Stimulated activated naive B cell treated with anti-CD40 and anti-IgM and Interleukin-4, amounts not matched to agents 10 μg/mL and 1 μg/mL and 100 μg/mL, for 72 hours (primary cell): ENCODE measurements around the gene BANP.
A peak's percentile ranks its signal among the peaks of the same experiment; 100 is the strongest.

ENCODE experiments used
- ATAC-seq, 2 donors: fragments of 150-1000 bp; cut with Tn5 transposase; replicated peaks; 2 replicates each; pipeline ENCODE4 v1.10.0; 2021; ENCODE audit warnings: moderate library complexity in 1 of 2
- DNase-seq: peaks from one replicate; pipeline ENCODE4 v3.0.0; 2021
- H3K27ac Mint-ChIP-seq: one replicate; pipeline ENCODE4 v1.8.0; 2022; ENCODE audit warnings: mild to moderate bottlenecking, mixed read lengths
- H3K27me3 Mint-ChIP-seq, 2 donors: one replicate each; pipeline ENCODE4 v1.8.0; 2022; ENCODE audit warnings: mixed read lengths in 2 of 2
- H3K36me3 Mint-ChIP-seq, 2 donors: one replicate each; pipeline ENCODE4 v1.8.0; 2022; ENCODE audit warnings: mixed read lengths in 2 of 2, mild to moderate bottlenecking in 1 of 2
- H3K4me1 Mint-ChIP-seq, 2 donors: one replicate each; pipeline ENCODE4 v1.8.0; 2022; ENCODE audit warnings: mixed read lengths in 2 of 2, mild to moderate bottlenecking in 1 of 2
- H3K4me3 Mint-ChIP-seq, 2 donors: one replicate each; pipeline ENCODE4 v1.8.0; 2022; ENCODE audit warnings: mild to moderate bottlenecking in 2 of 2, mixed read lengths in 2 of 2, moderate library complexity in 1 of 2
- H3K9me3 Mint-ChIP-seq, 2 donors: one replicate each; pipeline ENCODE4 v1.8.0; 2022; ENCODE audit warnings: mixed read lengths in 2 of 2, mild to moderate bottlenecking in 1 of 2

BANP gene

DNA sequence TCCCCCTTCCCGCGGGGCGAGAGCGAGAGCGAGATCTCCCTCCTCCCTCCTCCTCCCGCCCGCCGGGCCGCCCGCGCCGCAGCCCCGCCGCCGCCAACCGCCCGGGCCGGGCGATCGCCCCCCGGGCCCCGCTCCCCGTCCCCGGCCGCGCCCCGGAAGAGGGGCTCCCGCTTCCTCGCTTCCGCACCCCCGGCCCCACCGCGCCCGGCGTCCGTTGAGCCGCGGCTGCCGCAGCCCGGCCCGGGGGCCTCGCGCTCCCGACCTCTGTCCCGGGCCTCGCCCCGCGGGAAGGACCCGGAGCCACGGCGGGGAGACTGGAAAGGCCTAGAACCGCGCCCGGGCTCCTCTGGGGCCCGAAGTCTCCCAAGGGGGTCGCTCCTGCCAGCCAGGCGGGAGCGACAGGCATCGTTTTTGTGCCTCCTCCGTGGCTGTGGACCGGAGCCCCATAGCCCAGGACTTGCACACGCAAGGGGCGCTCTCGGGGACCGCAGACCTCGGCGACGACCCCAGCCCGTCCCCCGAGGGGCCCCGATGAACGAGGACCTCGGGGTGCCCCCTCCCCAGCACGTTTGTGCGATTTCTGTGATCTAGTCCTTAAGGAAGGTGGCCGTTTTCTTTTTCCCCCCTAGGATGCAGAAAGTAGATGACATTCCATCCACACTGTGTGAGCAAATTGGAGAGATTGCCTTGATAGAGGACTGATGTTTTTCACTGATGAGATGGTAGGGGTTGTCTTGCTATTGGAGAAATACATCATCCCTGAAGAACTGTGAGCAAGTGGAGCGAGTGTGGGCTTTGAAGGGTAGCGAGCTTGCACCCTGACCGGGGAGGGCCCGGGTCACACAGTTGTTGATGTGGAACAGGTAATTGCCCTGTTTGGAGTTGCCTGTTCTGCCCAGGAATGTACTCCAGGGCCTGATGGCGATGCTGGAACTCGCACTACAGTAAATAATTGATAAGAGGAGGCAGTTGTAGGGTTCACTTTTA is 611 bp downstream of the BANP start:
- H3K27me3 Mint-ChIP-seq = no peaks in the 10 kb centered on the region

DNA sequence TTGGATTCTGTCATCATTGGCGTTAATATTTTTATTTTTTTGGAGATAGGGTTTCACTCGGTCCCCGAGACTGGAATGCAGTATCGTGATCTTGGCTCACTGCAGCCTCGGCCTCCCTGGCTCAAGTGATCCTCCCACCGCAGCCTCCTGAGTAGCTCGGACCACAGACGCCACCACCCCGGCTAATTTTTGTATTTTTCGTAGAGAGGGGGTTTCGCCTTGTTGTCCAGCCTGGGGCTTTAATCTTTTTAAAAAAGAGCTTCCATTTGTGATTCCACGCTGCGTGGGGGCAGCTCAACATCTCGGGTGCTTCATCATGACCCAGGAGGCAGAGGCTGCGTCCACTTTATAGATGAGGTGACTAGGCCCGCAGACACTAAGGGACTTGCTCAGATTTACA is 1.5 kb downstream of the BANP start:
- Mint-ChIP-seq H3K4me1 (peaks cover 57 to 74% of the 10 kb centered on the region in 2 donors), H3K9me3 (no peaks in the 10 kb centered on the region), H3K27me3 (no peaks in the 10 kb centered on the region), H3K4me3 (peak overlapping the region; percentile 95 to 96), H3K36me3 (peaks cover 21 to 36% of the 10 kb centered on the region in 2 donors), H3K27ac (peak overlapping the region; percentile 98)
- DNase-seq (no peak), ATAC-seq (no peak)

More for the DNA sequence above, 611 bp downstream of the BANP start:
- Mint-ChIP-seq H3K4me1 (peaks cover 51 to 68% of the 10 kb centered on the region in 2 donors), H3K9me3 (no peaks in the 10 kb centered on the region), H3K4me3 (peak overlapping the region; percentile 95 to 99), H3K27ac (peak overlapping the region; percentile 98), H3K36me3 (peaks cover 18 to 27% of the 10 kb centered on the region in 2 donors)
- ATAC-seq (no peak), DNase-seq (peak; percentile 39)

DNA sequence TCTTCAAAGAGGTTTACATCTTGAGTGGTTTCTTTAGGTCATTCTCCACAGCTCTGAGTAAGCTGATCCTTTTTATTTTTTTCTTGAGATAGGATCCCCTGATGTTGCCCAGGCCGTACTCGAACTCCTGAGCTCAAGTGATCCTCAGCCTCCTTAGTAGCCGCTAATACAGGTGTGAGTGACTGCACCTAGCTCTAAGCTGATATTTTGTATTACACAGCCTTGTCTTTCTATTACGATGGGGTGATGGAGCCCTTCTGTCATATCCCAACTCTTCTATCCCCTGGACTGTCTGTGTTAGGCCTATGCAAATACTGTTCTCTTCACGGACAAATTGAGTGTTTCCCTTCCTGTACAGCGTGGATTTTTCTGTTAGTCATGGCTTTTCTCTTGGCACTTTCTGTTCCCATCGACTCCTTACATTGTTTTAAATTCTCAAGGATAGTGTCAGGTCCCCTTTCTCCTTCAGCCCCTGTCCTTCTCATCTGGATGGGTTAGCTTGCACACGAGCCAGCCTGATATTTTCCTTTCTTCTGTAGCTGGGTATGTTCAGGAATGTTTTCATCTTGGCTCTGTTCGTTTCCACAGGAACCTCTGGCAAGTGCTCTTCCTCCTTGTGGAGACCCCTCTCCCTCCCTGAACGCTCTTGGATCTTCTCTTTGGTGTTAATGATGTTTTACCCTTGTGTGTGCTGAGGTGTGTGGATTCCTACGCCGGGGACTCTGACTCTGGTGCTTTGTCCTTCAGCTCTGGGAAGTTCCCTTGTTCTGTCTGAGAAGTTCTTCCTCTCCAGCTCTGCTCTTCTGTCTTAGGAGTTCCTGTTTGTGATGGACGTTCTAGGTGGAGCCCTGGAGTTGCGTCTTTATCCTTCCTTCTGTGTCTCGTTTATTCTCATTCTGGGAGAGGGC is 2.3 kb downstream of the BANP start:
- Mint-ChIP-seq H3K4me1 (peaks cover 55 to 74% of the 10 kb centered on the region in 2 donors), H3K36me3 (peaks cover 21 to 41% of the 10 kb centered on the region in 2 donors), H3K27ac (peak overlapping the region; percentile 77), H3K9me3 (no peaks in the 10 kb centered on the region), H3K4me3 (peak overlapping the region; percentile 62 to 67), H3K27me3 (no peaks in the 10 kb centered on the region)
- no peak for DNase-seq
- ATAC-seq = no peak

- Mint-ChIP-seq H3K4me1 (peaks cover 57 to 74% of the 10 kb centered on the region in 2 donors), H3K4me3 (peak overlapping the region; percentile 62 to 67), H3K9me3 (no peaks in the 10 kb centered on the region), H3K36me3 (peaks cover 21 to 44% of the 10 kb centered on the region in 2 donors), H3K27ac (peak overlapping the region; percentile 77), H3K27me3 (no peaks in the 10 kb centered on the region)
- ATAC-seq = no peak
- no peak for DNase-seq
These were observed 3.1 kb downstream of the BANP start for GRCh38 chr16:87954361-87954760.

DNA sequence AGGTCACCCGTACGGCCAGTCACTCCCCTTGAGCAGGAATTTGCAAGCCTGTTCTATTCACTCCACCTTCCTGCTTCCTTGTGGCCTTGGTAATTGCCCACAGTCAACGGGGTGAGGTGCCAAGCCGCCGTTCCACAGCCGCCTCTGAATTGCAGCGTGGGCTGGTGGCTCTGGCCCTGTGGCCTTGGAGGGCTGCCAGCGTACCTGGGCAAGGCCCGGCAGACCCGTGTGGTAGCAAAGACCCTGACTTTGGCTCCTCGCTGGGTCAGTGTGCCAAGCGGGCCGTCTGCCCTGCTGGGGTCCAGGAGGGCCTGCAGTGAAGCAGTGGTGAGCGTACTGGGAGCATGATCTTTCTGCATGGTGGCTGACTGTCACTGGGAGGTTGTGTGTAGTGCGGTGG is 3.6 kb downstream of the BANP start:
- Mint-ChIP-seq H3K36me3 (peaks cover 26 to 47% of the 10 kb centered on the region in 2 donors), H3K4me1 (peaks cover 62 to 79% of the 10 kb centered on the region in 2 donors), H3K27ac (peak overlapping the region; percentile 77), H3K9me3 (no peaks in the 10 kb centered on the region), H3K4me3 (peak overlapping the region in 1 of 2 donors; percentile 67), H3K27me3 (no peaks in the 10 kb centered on the region)
- ATAC-seq (no peak), DNase-seq (no peak)

DNA sequence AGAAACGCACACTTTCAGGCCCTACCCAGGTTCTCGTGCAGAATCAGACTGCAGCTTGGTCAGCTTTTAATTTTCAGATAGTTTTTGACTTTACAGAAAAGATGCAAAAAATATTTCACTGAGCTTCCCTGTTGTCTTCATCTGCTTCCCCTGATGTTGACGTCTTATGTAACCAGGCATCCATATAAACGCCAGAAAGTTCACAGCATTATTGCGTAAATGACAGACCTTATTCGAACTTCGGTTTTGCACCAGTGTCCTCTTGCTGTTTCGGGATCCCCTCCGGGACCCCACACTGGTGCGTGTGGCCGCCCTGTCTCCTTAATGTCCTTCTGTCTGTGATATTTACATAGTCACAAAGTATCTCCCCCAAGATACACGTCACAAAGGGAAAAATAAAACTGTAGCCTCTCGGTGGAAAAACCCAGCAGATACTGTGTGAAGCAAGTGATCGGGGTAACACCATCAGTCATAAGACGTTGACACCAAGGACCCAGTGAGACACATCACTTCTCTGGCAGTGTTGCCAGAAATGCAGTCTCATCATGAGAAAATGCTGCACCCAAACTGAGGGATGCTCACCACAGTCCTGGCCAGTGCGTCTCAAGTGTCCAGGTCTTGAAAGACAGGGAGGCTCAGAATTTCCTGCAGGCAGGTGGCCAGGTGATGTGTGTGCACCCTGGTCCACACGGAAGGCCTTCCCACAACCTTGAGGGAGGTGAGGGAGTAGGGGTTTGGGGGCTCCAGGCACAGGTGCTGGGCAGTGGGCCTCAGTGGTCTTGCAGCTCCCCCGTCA is 4.3 kb downstream of the BANP start:
- ATAC-seq = no peak
- Mint-ChIP-seq H3K27ac (peak overlapping the region; percentile 99), H3K9me3 (no peaks in the 10 kb centered on the region), H3K27me3 (no peaks in the 10 kb centered on the region), H3K4me3 (peak overlapping the region; percentile 30 to 92), H3K36me3 (peaks cover 27 to 47% of the 10 kb centered on the region in 2 donors), H3K4me1 (peaks cover 69 to 86% of the 10 kb centered on the region in 2 donors)
- no peak for DNase-seq

GRCh38 chr16:87956098-87956364 is 4.8 kb downstream of the BANP start:
- DNase-seq = no peak
- H3K27ac Mint-ChIP-seq = peak overlapping the region; percentile 99
- H3K4me1 Mint-ChIP-seq = peaks cover 69 to 91% of the 10 kb centered on the region in 2 donors
- H3K4me3 Mint-ChIP-seq = peak overlapping the region; percentile 89 to 92
- ATAC-seq = no peak
- H3K36me3 Mint-ChIP-seq = peaks cover 27 to 47% of the 10 kb centered on the region in 2 donors
- H3K27me3 Mint-ChIP-seq = no peaks in the 10 kb centered on the region
- no peaks in the 10 kb centered on the region for H3K9me3 Mint-ChIP-seq

- ATAC-seq (peak; percentile 69 to 75), DNase-seq (peak; percentile 72)
- no peaks in the 10 kb centered on the region for H3K27me3 Mint-ChIP-seq
These were observed 5.4 kb downstream of the BANP start for GRCh38 chr16:87956365-87957231.

DNA sequence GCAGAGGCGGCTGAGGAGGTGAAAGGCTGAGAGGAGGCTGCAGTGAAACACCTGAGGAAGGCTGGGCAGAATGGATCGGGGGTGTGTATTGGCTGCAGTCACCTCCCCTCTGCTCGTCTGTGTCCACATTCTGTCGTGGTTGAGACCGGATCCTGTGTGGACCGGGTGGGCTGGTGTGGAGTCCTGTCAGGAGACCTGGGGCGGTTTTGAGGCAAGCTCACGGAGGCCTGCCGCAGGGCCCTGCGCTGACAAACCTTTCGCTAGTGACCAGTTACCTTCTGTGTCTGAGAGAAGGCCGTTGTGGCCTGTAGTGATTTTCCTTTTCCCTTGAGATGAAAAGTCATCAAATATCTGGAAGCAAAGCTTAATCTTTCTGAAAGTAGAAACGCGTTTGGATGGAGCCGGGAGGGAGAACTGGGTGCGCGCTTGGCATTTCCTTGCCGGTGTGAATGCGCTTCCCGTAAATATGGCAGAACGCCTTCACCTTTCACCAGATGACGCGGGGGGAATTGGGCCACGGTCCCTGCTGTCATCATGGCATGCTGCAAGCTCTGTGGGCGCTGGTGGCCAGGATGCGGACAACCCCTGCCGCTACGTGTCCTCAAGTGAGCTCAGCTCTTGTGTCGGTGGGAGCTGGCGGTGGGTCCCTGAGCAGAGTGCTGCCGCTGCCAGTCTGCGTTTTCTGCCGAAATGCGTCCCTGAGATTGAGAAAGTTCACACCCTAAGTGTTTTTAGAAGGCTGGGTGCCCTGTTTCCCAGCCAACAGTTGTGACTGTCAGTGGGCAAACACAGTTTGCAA is 6.3 kb downstream of the BANP start:
- peak overlapping the region; percentile 89 to 92 for H3K4me3 Mint-ChIP-seq
- H3K27me3 Mint-ChIP-seq = no peaks in the 10 kb centered on the region
- H3K36me3 Mint-ChIP-seq = peaks cover 20 to 46% of the 10 kb centered on the region in 2 donors
- DNase-seq = no peak
- H3K27ac Mint-ChIP-seq = peak overlapping the region; percentile 99
- no peaks in the 10 kb centered on the region for H3K9me3 Mint-ChIP-seq
- H3K4me1 Mint-ChIP-seq = peaks cover 66 to 93% of the 10 kb centered on the region in 2 donors
- no peak for ATAC-seq

More at GRCh38 chr16:87956365-87957231, 5.4 kb downstream of the BANP start:
- peak overlapping the region; percentile 89 to 92 for H3K4me3 Mint-ChIP-seq
- peaks cover 70 to 97% of the 10 kb centered on the region in 2 donors for H3K4me1 Mint-ChIP-seq
- H3K9me3 Mint-ChIP-seq = no peaks in the 10 kb centered on the region
- H3K27ac Mint-ChIP-seq = peak overlapping the region; percentile 99
- H3K36me3 Mint-ChIP-seq = peaks cover 27 to 49% of the 10 kb centered on the region in 2 donors

- DNase-seq (no peak), ATAC-seq (no peak)
- Mint-ChIP-seq H3K4me3 (peak overlapping the region; percentile 83 to 91), H3K27me3 (no peaks in the 10 kb centered on the region), H3K4me1 (peaks cover 71 to 94% of the 10 kb centered on the region in 2 donors), H3K36me3 (peaks cover 27 to 50% of the 10 kb centered on the region in 2 donors), H3K9me3 (no peaks in the 10 kb centered on the region), H3K27ac (peak overlapping the region; percentile 98)
These were observed 7.4 kb downstream of the BANP start for GRCh38 chr16:87958632-87959031.

DNA sequence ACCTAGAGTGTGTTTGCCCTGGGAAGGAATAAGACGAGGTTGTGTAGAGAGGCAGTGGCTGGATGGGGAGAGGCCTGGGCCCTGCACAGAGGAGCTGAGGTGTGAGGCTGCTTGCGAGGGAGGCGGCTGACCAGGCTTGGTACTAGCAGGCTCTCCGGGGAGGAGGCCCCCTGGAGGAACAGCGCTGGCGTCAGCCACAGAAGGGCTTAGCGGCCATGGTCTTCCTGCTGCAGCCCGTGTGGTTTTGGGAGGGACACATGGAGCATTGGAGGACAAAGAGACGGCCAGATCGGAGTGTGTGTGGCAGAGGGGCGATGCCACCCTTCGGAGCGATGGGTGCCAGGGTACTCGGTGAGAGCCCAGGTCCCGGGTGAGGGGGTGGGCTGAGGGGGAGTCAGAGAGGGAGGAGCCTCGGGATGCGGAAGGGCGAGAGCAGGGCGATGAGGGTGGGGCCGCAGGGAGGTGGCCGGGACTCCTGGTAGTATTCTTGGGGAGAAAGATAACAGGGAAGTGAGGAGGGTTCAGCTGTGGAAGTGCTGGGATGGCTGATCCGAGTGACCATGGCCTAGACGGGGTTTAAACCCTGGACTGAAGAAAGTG is 8.3 kb downstream of the BANP start:
- ATAC-seq = peak; percentile 17 to 33
- no peaks in the 10 kb centered on the region for H3K9me3 Mint-ChIP-seq
- peak overlapping the region; percentile 83 to 91 for H3K4me3 Mint-ChIP-seq
- peaks cover 69 to 94% of the 10 kb centered on the region in 2 donors for H3K4me1 Mint-ChIP-seq
- H3K36me3 Mint-ChIP-seq = peaks cover 21 to 47% of the 10 kb centered on the region in 2 donors
- no peak for DNase-seq
- peak overlapping the region; percentile 98 for H3K27ac Mint-ChIP-seq
- H3K27me3 Mint-ChIP-seq = no peaks in the 10 kb centered on the region

- H3K27me3 Mint-ChIP-seq = no peaks in the 10 kb centered on the region
- H3K4me1 Mint-ChIP-seq = peaks cover 73 to 94% of the 10 kb centered on the region in 2 donors
- H3K27ac Mint-ChIP-seq = peak overlapping the region; percentile 98
- H3K9me3 Mint-ChIP-seq = no peaks in the 10 kb centered on the region
- ATAC-seq = no peak
- peak overlapping the region; percentile 83 to 91 for H3K4me3 Mint-ChIP-seq
- H3K36me3 Mint-ChIP-seq = peaks cover 24 to 52% of the 10 kb centered on the region in 2 donors
- DNase-seq = no peak
These were observed 9.1 kb downstream of the BANP start for GRCh38 chr16:87960296-87960695.
